OCI-M1 (cell line): ENCODE measurements around the gene GABBR2.
A peak's percentile ranks its signal among the peaks of the same experiment; 100 is the strongest.
"Not testable (repeated sequence)": the region's sequence is repeated elsewhere in the genome, so short reads cannot be mapped to it uniquely, and the experiment has no call there.

Source experiments
- DNase-seq: peaks from one replicate; lab custom pipeline; 2025; lab: John Stamatoyannopoulos, UW

Gene GABBR2

GRCh38 chr9:98289614-98290201, 419.0 kb downstream of the GABBR2 start:
- DNase-seq, result no peak

- no peak for DNase-seq
Measured at GRCh38 chr9:98288881-98289280, 419.9 kb downstream of the GABBR2 start.

GRCh38 chr9:98287384-98287783, 421.4 kb downstream of the GABBR2 start:
- DNase-seq, result no peak

GRCh38 chr9:98285446-98285845, 423.3 kb downstream of the GABBR2 start:
- no peak for DNase-seq

GRCh38 chr9:98284754-98285153, 424.0 kb downstream of the GABBR2 start:
- DNase-seq, result no peak

GRCh38 chr9:98283143-98283542, 425.6 kb downstream of the GABBR2 start:
- not testable (repeated sequence) for DNase-seq

- DNase-seq, result no peak
Measured at GRCh38 chr9:98281281-98281680, 427.5 kb downstream of the GABBR2 start.

- DNase-seq, result no peak
Measured at GRCh38 chr9:98280574-98280973, 428.2 kb downstream of the GABBR2 start.

- no peak for DNase-seq
Measured at GRCh38 chr9:98280162-98280561, 428.6 kb downstream of the GABBR2 start.

- no peak for DNase-seq
Measured at GRCh38 chr9:98276907-98277469, 431.7 kb downstream of the GABBR2 start.

- DNase-seq, result no peak
Measured at GRCh38 chr9:98275159-98275558, 433.6 kb downstream of the GABBR2 start.

GRCh38 chr9:98272083-98272482, 436.7 kb downstream of the GABBR2 start:
- no peak for DNase-seq

- DNase-seq, result peak; percentile 15
Measured at GRCh38 chr9:98271479-98271878, 437.3 kb downstream of the GABBR2 start.

- DNase-seq, result not testable (repeated sequence)
Measured at GRCh38 chr9:98270284-98270683, 438.5 kb downstream of the GABBR2 start.

- DNase-seq, result not testable (repeated sequence)
Measured at GRCh38 chr9:98269652-98270051, 439.1 kb downstream of the GABBR2 start.

GRCh38 chr9:98267556-98267955, 441.2 kb downstream of the GABBR2 start:
- DNase-seq, result not testable (repeated sequence)

- no peak for DNase-seq
Measured at GRCh38 chr9:98264516-98264915, 444.2 kb downstream of the GABBR2 start.

- DNase-seq, result peak; percentile 89
Measured at GRCh38 chr9:98263482-98264357, 445.0 kb downstream of the GABBR2 start.

GRCh38 chr9:98263080-98263479, 445.7 kb downstream of the GABBR2 start:
- no peak for DNase-seq

- no peak for DNase-seq
Measured at GRCh38 chr9:98262056-98262455, 446.7 kb downstream of the GABBR2 start.

GRCh38 chr9:98260635-98261034, 448.1 kb downstream of the GABBR2 start:
- no peak for DNase-seq

GRCh38 chr9:98259791-98260190, 448.9 kb downstream of the GABBR2 start:
- DNase-seq, result peak; percentile 5

GRCh38 chr9:98256756-98257155, 452.0 kb downstream of the GABBR2 start:
- peak; percentile 65 for DNase-seq
